Subcutaneous preadipocyte (primary cell): ENCODE data around the gene MAP2K2. TPM values are rescaled to one million over a fixed set of nuclear protein-coding genes. Genes with fewer than 3 reads are reported as not detected.

ENCODE experiments used
- small RNA-seq: library from RNA; depleted of rRNA; stranded (forward); fragments of <200 nt; gene quantifications from one replicate; pipeline ENCODE3, GENCODE V24; 2012
- total RNA-seq: library from RNA; depleted of rRNA; stranded (reverse); fragments of >200 nt; gene quantifications from 2 replicates; pipeline ENCODE4 v1.2.3, GENCODE V29; 2012

The MAP2K2 gene
- total RNA-seq, result 168 and 187 TPM in 2 replicates

DNA sequence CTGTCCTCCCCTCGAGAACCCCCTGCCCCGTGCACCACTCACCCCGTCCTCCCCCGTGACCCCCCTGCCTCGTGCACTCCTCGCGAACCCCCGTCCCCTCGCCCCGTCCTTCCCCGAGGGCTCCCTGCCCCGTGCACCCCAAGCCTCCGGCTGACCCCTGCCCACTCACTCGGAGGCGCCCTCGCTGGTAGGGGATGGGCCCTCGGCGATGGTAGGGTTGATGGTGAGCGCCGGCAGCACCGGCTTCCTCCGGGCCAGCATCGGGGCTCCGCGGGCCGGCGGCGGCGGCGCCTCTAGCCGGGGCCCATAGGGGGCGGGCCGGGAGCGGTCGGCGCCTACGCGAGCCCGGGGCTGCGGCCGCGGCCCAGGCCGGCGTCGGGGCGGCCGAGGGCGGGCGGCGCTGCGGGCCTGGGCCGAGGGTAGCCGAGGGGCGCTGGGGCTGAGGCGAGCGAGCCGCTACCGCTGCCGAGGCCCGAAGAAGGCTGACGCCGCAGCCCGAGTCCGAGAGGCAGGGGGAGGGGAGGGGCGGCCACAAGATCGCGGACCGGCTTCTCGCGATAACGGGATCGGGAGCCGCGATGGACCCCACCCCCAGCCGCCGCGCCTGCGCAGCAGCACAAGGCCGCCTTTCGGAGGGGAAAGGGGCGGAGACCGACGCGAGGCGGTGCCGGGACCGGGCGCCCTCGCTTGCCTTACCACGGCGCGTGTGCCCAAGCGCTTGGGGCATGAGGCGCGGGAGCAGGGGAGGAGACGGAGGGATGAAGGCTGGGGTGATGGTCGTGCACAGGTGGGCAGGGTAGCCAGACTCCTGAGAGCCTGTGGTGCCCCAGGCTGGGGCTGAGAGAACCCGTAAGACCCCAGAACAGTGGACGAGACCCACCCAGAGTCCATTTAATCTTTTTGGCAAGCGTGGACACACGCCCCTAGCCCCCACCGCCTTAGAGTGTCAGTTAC is at the start of gene MAP2K2:
MAP2K2 (minus strand) TSS at position 508 of the 954 bp plus-strand sequence; CDS start at position 261, 247 bp downstream.

GRCh38 chr19:4066682-4067395 is 57.1 kb downstream of the MAP2K2 start, which contains the start of gene ZBTB7A:
Gene ZBTB7A, minus strand, starts transcription at chr19:4066899. Its CDS starts 11,667 bp downstream, at chr19:4055232.

Small RNAs within 50 kb of the gene (small RNA-seq; reads per million reads assigned to genes)
- not detected for gene RF00017

Other genes starting within 250 kb of the MAP2K2 start
- gene ATCAY, start 243.4 kb downstream of the MAP2K2 start, total RNA-seq, result not detected in 2 replicates
- not detected in 2 replicates for gene NMRK2, start 191.1 kb downstream of the MAP2K2 start, total RNA-seq
- gene DAPK3, start 153.0 kb downstream of the MAP2K2 start, total RNA-seq, result 49.1 and 50.0 TPM in 2 replicates
- gene EEF2, start 138.7 kb downstream of the MAP2K2 start, total RNA-seq, result 2,601 and 2,769 TPM in 2 replicates
- 13.6 and 16.2 TPM in 2 replicates for gene PIAS4, start 116.4 kb downstream of the MAP2K2 start, total RNA-seq
- 29.8 and 42.2 TPM in 2 replicates for gene ZBTB7A, start 57.2 kb downstream of the MAP2K2 start, total RNA-seq
- gene CREB3L3, start 29.5 kb upstream of the MAP2K2 start, total RNA-seq, result not detected in 2 replicates
- gene SIRT6, start 58.4 kb upstream of the MAP2K2 start, total RNA-seq, result 12.1 and 14.9 TPM in 2 replicates
- 0.20 and 0.37 TPM in 2 replicates for gene ANKRD24, start 58.6 kb upstream of the MAP2K2 start, total RNA-seq
- under 0.01 TPM in 1 of 2 replicates, not detected in the other for gene EBI3, start 105.4 kb upstream of the MAP2K2 start, total RNA-seq
- 16.2 and 17.6 TPM in 2 replicates for gene YJU2, start 123.0 kb upstream of the MAP2K2 start, total RNA-seq
- gene SHD, start 155.1 kb upstream of the MAP2K2 start, total RNA-seq, result not detected in 2 replicates
- not detected in 2 replicates for gene TMIGD2, start 178.3 kb upstream of the MAP2K2 start, total RNA-seq
- 2.6 and 5.3 TPM in 2 replicates for gene FSD1, start 180.5 kb upstream of the MAP2K2 start, total RNA-seq
- 2.9 and 4.1 TPM in 2 replicates for gene STAP2, start 214.7 kb upstream of the MAP2K2 start, total RNA-seq
- 6.3 and 6.6 TPM in 2 replicates for gene MPND, start 219.4 kb upstream of the MAP2K2 start, total RNA-seq